Measurements from ENCODE around the gene FYN.
A peak's percentile ranks its signal among the peaks of the same experiment; 100 is the strongest.
"Not testable (repeated sequence)": the region's sequence is repeated elsewhere in the genome, so short reads cannot be mapped to it uniquely, and the experiment has no call there.

FYN gene

GRCh38 chr6:111786151-111786550, 87.1 kb downstream of the FYN start:
- DNase-seq = not testable (repeated sequence)

GRCh38 chr6:111784433-111784832, 88.8 kb downstream of the FYN start:
- peak; percentile 29 for DNase-seq

GRCh38 chr6:111782887-111783466, 90.3 kb downstream of the FYN start:
- DNase-seq = peak; percentile 75

- DNase-seq = no peak
Observed at GRCh38 chr6:111782192-111782809, 91.0 kb downstream of the FYN start.

- DNase-seq = no peak
Observed at GRCh38 chr6:111781041-111781708, 92.1 kb downstream of the FYN start.

GRCh38 chr6:111780393-111780792, 92.9 kb downstream of the FYN start:
- no peak for DNase-seq

GRCh38 chr6:111779660-111780059, 93.6 kb downstream of the FYN start:
- no peak for DNase-seq

- DNase-seq = no peak
Observed at GRCh38 chr6:111779031-111779430, 94.2 kb downstream of the FYN start.

- no peak for DNase-seq
Observed at GRCh38 chr6:111777357-111777756, 95.9 kb downstream of the FYN start.

GRCh38 chr6:111776236-111777221, 96.7 kb downstream of the FYN start:
- DNase-seq = no peak

- no peak for DNase-seq
Observed at GRCh38 chr6:111775145-111775922, 97.9 kb downstream of the FYN start.

- no peak for DNase-seq
Observed at GRCh38 chr6:111774346-111774703, 98.9 kb downstream of the FYN start.

GRCh38 chr6:111773501-111774345, 99.5 kb downstream of the FYN start:
- no peak for DNase-seq

- no peak for DNase-seq
Observed at GRCh38 chr6:111772381-111772780, 100.9 kb downstream of the FYN start.

- DNase-seq = no peak
Observed at GRCh38 chr6:111771629-111772028, 101.6 kb downstream of the FYN start.

- DNase-seq = no peak
Observed at GRCh38 chr6:111771094-111771432, 102.2 kb downstream of the FYN start.

GRCh38 chr6:111770263-111771093, 102.8 kb downstream of the FYN start:
- DNase-seq = no peak

- DNase-seq = no peak
Observed at GRCh38 chr6:111769365-111770152, 103.7 kb downstream of the FYN start.

- no peak for DNase-seq
Observed at GRCh38 chr6:111768431-111768770, 104.9 kb downstream of the FYN start.

All from DMS79 (cell line).